Activated gamma-delta T cell treated with anti-CD3 and anti-CD28 coated beads, Interleukin-2, amount 50 U/mL, for 16 hours (primary cell): ENCODE measurements around the gene SFXN3.

Experiments used
- DNase-seq: peaks from one replicate; pipeline ENCODE4 v3.0.0-alpha.2; 2020; ENCODE audit warnings: low read depth

The SFXN3 gene

GRCh38 chr10:101031128-101031795 lies at the start of gene SFXN3, which contains the start of gene PDZD7:
Gene SFXN3 (plus strand): TSS chr10:101031234. CDS start chr10:101034695, 3,461 bp downstream.
Gene PDZD7 (minus strand): TSS chr10:101031129. CDS start chr10:101030219, 910 bp downstream.
- DNase-seq, result peak; percentile 94

- no peak for DNase-seq
Observed at GRCh38 chr10:100982916-100983830, 47.9 kb upstream of the SFXN3 start.

GRCh38 chr10:100983868-100984671 lies 47.0 kb upstream of the SFXN3 start:
- no peak for DNase-seq

- no peak for DNase-seq
Observed at GRCh38 chr10:100984672-100985177, 46.3 kb upstream of the SFXN3 start.

- DNase-seq, result no peak
Observed at GRCh38 chr10:100985336-100985735, 45.7 kb upstream of the SFXN3 start.

GRCh38 chr10:100986623-100986951 lies 44.4 kb upstream of the SFXN3 start:
- DNase-seq, result no peak

GRCh38 chr10:100986952-100987684 lies 43.9 kb upstream of the SFXN3 start, which contains the start of the genes MRPL43 and TWNK:
Gene MRPL43 (minus strand): TSS chr10:100987497. CDS start chr10:100987443, 54 bp downstream.
Gene TWNK (plus strand): TSS chr10:100987543. CDS start chr10:100988211, 668 bp downstream.
- DNase-seq, result peak; percentile 77

GRCh38 chr10:100987685-100988049 lies 43.4 kb upstream of the SFXN3 start:
- no peak for DNase-seq

- DNase-seq, result no peak
Observed at GRCh38 chr10:100988166-100988565, 42.9 kb upstream of the SFXN3 start.

GRCh38 chr10:100989088-100989487 lies 41.9 kb upstream of the SFXN3 start:
- no peak for DNase-seq

- DNase-seq, result no peak
Observed at GRCh38 chr10:100993986-100994708, 36.9 kb upstream of the SFXN3 start.

- DNase-seq, result no peak
Observed at GRCh38 chr10:100995181-100995580, 35.9 kb upstream of the SFXN3 start.

- DNase-seq, result no peak
Observed at GRCh38 chr10:100996678-100997359, 34.2 kb upstream of the SFXN3 start.

- DNase-seq, result peak; percentile 52
Observed at GRCh38 chr10:100997360-100998182, 33.5 kb upstream of the SFXN3 start.

- DNase-seq, result peak; percentile 36
Observed at GRCh38 chr10:100998183-100998990, 32.6 kb upstream of the SFXN3 start.

- DNase-seq, result peak; percentile 66
Observed at GRCh38 chr10:100998991-100999741, 31.9 kb upstream of the SFXN3 start.

GRCh38 chr10:100999742-101000126 lies 31.3 kb upstream of the SFXN3 start, which contains the start of gene LZTS2:
Gene LZTS2 (plus strand): TSS chr10:100999808. CDS start chr10:101002539, 2,731 bp downstream.
- no peak for DNase-seq
